ENCODE data around the gene CA11.

Gene CA11

DNA sequence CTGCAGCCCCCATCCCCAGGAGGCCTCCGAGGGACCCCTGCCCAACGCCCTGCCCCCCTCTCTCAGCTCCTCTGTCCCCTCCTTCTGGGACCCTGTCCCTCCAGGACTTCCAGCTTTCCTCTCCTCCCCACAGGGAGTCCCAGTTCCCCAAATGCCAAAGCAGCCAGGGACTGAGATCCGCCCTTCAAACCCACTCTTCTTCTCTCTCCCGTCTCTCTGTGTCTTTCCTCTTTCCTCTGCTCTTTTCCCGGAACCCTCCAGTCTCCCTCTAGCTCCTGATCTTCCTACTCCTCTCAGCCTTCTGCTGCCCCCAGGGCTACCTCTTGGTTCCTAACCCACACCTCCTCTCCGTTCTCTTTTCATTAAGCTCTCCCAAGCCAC lies 377 bp downstream of the CA11 start:
- in situ Hi-C loops (cut with HindIII; ENCODE audit: low pct_unique_long_range_greater_than_20kb, low sequenced_read_pairs), result no loop called here
- TF ChIP-seq JUND (IDR thresholded peaks at IDR 0.05; ENCODE audit: low read depth), result no peak
- no peak for DNase-seq (ENCODE audit: low read depth in 1 of 2, low spot score in 1 of 2)

DNA sequence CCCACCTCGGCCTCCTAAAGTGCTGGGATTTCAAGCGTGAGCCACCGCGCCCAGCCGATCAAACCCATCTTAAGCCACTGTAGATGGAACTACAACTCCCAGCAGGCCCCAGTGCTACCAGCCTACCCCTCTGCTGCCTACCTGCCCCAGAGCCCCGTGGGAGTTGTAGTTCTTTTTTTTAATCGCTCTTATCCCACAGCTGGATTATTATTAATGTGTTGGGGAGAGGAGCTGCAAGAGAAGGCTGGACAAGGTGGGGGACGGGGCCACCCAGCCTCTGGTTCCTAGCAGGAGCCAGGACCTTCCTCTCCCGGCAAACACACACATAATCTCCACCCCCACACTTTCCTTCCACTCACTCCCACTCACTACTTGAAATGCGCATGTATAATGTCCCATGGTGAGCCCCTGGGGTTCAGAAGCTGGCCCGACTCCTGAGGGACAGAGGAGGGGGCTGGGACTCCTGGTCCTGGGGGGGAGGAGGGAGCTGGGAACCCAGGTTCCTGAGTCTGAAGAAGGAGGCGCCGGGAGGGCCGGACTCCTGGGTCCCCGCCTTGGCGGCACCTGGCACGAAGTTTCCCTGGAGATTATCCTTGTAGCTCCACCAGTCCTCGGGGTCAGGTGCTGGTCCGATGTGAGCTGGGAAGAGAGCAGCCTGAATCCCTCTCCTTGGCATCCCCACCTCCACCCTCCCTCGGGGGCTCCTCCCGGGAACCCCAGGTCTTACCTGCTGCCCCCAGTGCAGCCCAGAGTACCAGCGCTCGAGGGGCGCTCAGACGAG lies 958 bp downstream of the CA11 start:
- in situ Hi-C loops (cut with HindIII; ENCODE audit: low pct_unique_long_range_greater_than_20kb, low sequenced_read_pairs), result no loop called here
- TF ChIP-seq JUND (IDR thresholded peaks at IDR 0.05; ENCODE audit: low read depth), result no peak
- DNase-seq (ENCODE audit: low read depth in 1 of 2, low spot score in 1 of 2), result peak in 1 of 2 experiments; percentile 67

DNA sequence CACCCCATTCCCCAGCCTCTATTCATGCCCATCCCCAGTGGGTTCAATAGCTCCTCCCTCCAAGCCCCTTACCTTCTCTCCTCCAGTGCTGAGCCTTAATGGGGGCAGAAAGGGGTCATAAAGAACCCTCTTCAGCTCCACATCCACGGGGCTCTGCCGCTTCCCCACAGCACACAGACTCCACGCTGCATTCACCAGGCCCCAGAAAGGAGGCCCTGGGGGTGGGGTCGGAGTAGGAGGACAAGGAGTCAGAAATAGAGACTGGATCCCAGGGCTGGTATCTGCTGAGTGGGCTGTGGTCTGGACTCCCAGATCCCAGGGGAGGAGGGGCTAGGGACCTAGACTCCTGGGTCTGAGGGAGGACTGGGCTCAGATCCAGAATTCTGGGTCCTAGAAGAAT lies 1.6 kb downstream of the CA11 start:
- in situ Hi-C loops (cut with HindIII; ENCODE audit: low pct_unique_long_range_greater_than_20kb, low sequenced_read_pairs), result no loop called here
- TF ChIP-seq JUND (IDR thresholded peaks at IDR 0.05; ENCODE audit: low read depth), result no peak

DNA sequence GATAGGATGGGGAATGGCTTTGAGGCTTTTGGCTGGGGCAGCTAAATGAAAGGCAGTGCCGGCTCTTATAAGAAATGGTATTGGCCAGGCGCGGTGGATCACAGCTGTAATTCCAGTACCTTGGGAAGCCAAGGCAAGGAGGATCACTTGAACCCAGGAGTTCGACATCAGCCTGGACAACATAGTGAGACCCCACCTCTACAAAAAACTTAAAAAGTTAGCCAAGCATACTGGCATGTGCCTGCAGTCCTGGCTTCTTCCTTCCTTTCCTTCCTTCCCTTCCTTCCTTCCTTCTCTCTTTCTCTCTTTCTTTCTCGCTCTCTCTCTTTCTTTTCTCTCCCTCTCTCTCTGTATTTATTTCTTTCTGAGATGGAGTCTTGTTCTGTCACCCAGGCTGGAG lies 3.1 kb downstream of the CA11 start:
- no peak for TF ChIP-seq JUND (IDR thresholded peaks at IDR 0.05; ENCODE audit: low read depth)
- in situ Hi-C loops (cut with HindIII; ENCODE audit: low pct_unique_long_range_greater_than_20kb, low sequenced_read_pairs), result no loop called here
- no peak for DNase-seq (ENCODE audit: low read depth in 1 of 2, low spot score in 1 of 2)

More for the DNA sequence above, 1.6 kb downstream of the CA11 start:
- no peak for DNase-seq (ENCODE audit: low read depth in 1 of 2, low spot score in 1 of 2)

DNA sequence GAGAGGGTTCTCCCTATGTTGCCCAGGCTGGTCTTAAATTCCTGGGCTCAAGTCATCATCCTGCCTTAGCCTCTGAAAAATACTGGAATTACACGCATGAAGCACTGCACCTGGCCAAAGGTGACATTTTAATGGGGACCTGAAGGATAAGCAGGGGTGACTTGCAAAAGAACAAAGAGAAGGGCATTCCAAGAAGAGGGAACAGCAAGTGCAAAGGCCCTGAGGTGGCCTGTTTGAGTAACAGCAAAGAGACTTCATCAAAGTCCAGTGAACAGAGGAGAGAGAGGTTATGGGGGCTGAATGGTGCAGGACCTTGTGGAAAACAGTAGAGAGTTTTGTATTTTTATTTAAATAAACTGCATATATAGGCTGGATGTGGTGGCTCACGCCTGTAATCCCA lies 4.1 kb downstream of the CA11 start:
- no peak for DNase-seq (ENCODE audit: low read depth in 1 of 2, low spot score in 1 of 2)
- in situ Hi-C loops (cut with HindIII; ENCODE audit: low pct_unique_long_range_greater_than_20kb, low sequenced_read_pairs), result no loop called here
- no peak for TF ChIP-seq JUND (IDR thresholded peaks at IDR 0.05; ENCODE audit: low read depth)

DNA sequence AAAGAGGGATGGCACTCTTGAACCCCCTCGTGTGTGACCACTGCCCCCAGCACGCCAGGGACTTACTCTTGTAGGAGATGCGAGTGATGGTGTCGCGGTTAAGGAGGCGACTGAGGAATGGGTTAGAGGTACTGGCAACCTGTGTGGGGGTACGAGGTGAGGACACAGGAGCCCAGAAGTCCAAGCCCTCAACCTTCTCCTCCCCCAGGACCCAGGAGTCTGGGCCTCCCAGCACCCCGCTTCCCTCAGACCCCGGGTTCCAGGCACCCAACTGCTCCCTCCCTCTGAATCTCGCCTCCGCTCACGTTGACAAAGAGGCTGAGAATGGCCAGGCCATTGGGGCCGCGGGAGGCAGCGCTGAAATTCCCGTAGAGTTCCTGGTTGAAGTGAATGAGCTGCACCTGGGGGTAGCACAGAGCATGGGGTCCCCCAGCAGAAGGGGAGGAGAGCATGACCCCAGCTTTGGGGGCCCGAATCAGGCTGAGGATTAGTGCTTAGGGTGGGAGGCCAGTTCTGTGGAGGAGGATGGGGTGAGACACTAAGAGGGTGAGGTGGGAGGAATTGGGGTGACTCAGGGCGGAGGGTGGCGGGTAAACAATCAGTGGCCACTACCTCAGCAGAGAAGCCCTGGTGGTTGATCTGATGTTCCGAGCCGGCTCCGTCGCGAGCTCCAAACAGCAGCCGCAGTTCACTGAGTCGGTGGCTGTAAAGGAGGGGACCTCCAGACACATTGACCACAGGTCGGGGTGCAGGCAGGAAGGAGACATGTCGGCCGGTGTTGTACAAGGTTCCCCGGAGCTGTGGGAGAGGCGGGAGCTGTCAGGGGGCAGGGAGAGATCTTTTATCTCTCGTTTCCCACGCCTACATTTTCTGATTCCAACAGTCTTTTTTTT lies 6.3 kb downstream of the CA11 start:
- no peak for DNase-seq (ENCODE audit: low read depth in 1 of 2, low spot score in 1 of 2)
- no peak for TF ChIP-seq JUND (IDR thresholded peaks at IDR 0.05; ENCODE audit: low read depth)
- in situ Hi-C loops (cut with HindIII; ENCODE audit: low pct_unique_long_range_greater_than_20kb, low sequenced_read_pairs), result no loop called here

- in situ Hi-C loops (cut with HindIII; ENCODE audit: low pct_unique_long_range_greater_than_20kb, low sequenced_read_pairs), result no loop called here
- no peak for TF ChIP-seq JUND (IDR thresholded peaks at IDR 0.05; ENCODE audit: low read depth)
- DNase-seq (ENCODE audit: low read depth in 1 of 2, low spot score in 1 of 2), result peak in 1 of 2 experiments; percentile 51
Observed at GRCh38 chr19:48638831-48639381, 7.1 kb downstream of the CA11 start.

DNA sequence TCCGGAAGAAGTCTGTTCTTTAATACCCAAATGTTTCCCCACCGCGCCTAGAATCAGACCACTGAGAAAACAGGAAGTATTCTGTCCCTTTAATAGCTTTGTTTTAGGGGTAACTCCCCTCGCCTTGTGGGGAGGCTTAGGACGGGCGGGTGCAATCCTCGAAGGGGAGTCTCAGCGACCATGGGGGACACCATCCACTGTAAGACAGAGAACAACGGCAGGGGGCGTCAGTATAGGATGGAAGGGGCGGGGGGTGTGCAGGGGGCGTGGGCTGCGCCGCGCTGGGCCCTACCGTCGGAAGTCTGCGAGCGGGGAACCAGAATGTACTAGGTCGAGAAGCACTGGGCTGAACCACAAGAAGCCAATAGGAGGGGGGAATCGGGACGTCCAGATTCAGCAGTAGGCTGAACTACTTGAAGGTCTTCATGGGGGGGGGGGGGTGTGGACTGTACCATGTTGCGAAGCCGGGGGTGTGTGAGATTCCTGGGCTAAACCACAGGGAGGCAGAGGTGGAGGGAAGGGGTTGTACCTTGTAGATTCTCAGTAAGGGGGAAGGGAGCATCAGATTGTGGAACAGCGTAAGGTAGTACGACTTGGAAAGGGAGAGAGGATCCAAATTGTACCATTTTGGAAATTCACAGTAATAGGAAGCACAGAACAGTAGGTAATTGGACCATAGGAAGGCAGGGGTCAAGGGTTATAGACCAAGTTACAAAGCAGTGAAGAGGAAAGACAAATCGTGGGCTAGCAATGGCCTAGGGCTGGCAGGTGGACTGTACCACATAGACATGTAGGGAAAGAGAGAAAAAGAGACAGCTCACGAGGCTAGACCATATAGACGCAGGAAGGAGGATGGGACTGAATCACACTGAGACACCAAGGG lies 7.8 kb downstream of the CA11 start:
- no peak for TF ChIP-seq JUND (IDR thresholded peaks at IDR 0.05; ENCODE audit: low read depth)
- in situ Hi-C loops (cut with HindIII; ENCODE audit: low pct_unique_long_range_greater_than_20kb, low sequenced_read_pairs), result no loop called here
- DNase-seq (ENCODE audit: low read depth in 1 of 2, low spot score in 1 of 2), result peak; percentile 63 to 96

DNA sequence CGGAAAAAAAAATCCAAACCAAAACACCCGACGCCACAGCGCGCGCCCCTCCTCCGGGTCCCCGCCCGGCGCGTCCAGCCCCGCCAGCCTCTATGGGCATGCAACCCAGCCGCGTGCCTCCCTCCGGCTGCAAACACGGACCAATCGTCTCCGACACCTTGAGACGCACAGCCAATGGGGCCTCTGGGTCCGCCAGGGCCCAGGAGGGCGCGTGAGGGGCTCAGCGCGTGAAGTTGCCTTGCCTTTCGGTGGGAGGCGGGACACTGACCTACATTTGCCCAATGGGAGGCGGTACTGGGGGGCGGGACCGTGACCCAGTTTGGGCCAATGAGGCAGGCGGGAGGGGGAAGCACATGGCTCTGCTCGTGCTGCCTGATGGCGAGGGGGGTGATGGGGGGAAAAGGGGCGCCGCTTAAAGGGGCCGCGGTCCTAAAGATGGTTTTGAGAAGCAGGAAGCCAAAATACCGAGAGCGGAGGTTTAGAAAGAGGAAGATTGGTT lies 8.5 kb downstream of the CA11 start:
- in situ Hi-C loops (cut with HindIII; ENCODE audit: low pct_unique_long_range_greater_than_20kb, low sequenced_read_pairs), result no loop called here
- peak; percentile 94 to 99 for DNase-seq (ENCODE audit: low read depth in 1 of 2, low spot score in 1 of 2)
- no peak for TF ChIP-seq JUND (IDR thresholded peaks at IDR 0.05; ENCODE audit: low read depth)

GRCh38 chr19:48636859-48637448 lies 9.0 kb downstream of the CA11 start, which contains the start of gene DBP:
Gene DBP (minus strand): TSS chr19:48637379. CDS start chr19:48636994, 385 bp downstream.
- in situ Hi-C loops (cut with HindIII; ENCODE audit: low pct_unique_long_range_greater_than_20kb, low sequenced_read_pairs), result no loop called here
- peak in 1 of 2 experiments; percentile 63 for DNase-seq (ENCODE audit: low read depth in 1 of 2, low spot score in 1 of 2)
- TF ChIP-seq JUND (IDR thresholded peaks at IDR 0.05; ENCODE audit: low read depth), result no peak

DNA sequence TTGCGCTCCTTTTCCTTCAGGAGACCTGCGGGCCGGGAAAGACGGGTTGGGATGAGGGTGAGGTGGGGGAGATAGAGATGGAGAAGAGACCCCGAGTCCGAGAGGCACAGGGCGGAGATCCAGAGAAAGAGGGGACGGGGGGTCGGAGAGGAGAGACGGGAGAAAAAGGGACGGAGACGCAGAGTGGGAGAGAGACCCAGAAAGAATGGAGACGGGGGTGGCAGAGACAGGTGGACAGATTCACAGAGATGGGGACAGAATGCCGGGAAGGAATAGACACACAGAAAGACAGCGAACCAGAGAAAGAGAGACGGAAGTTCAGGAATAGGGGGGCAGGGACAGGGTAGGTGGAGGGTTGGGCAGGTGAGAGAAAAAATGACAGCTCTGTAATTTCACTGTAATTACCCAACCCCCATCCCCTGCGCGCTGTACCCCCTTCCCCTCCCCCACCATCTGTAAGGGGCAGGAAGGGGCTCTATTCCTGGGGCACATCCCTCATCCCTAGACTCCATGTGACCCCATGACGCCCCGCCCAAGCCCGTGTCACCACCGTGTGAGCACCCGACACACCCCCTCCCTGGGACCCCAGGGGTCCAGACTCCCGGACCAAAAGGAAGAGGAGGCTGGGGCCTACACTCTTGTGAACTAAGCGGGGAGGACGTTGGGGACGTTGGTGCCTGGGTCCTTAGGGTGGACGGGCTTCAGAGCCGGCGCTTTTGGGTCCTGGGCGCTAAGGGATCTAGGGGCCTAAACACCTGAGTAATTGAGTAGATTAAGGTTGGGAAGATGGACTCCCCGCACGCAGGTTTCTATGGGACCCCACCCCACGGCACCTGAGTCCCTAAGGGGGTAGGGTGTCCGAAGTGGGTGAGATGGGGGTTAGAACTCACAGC lies 9.8 kb downstream of the CA11 start:
- DNase-seq (ENCODE audit: low read depth in 1 of 2, low spot score in 1 of 2), result no peak
- in situ Hi-C loops (cut with HindIII; ENCODE audit: low pct_unique_long_range_greater_than_20kb, low sequenced_read_pairs), result no loop called here
- no peak for TF ChIP-seq JUND (IDR thresholded peaks at IDR 0.05; ENCODE audit: low read depth)

All from T47D (cell line).